Measurements from ENCODE around the gene SPDYE6.
A peak's percentile ranks its signal among the peaks of the same experiment; 100 is the strongest.
"Not testable (repeated sequence)": the region's sequence is repeated elsewhere in the genome, so short reads cannot be mapped to it uniquely, and the experiment has no call there.

SPDYE6 gene

DNA sequence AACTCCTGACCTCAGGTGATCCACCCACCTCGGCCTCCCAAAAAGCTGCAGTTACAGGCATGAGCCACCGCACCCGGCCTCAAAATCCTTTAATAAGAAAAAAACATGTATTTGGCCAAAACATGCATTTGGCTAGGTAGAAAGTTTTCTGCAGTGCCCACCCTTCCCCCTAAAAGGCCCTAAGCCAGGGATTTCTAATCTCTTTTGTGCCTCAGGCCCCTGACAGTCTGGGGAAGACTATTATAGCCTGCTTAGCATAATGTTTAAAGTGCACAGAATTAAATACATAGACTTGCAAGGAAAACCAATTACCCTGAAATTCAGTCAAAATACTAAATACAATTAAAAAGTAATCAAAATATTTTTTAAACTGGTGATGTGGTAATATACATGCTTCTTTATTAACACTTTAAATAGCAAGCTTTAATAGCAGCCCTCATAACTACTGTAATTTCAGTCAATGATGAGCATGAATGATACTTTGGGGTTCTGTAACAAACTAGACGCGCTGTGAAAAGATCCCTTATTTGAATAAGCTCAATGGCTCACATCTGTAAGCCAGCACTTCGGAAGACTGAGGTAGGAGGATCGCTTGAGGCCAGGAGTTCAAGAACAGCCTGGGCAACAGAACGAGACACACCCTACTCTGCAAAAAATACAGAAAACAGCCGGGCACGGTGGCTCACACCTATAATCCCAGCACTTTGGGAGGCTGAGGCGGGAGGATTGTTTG, 29.9 kb downstream of the SPDYE6 start:
- H4K8ac ChIP-seq (ENCODE audit: low read depth, low read length) = no peak overlapping the region
- no peak overlapping the region for H3K9ac ChIP-seq (ENCODE audit: low read length)
- no peak overlapping the region for H3K18ac ChIP-seq (ENCODE audit: low read length)
- no peak for DNase-seq
- H3K23ac ChIP-seq (ENCODE audit: low read length) = no peak overlapping the region
- H4K5ac ChIP-seq (ENCODE audit: low read length) = no peak overlapping the region
- no peak overlapping the region for H2BK15ac ChIP-seq (replicated peaks; ENCODE audit: low read depth)
- H3K4me2 ChIP-seq (ENCODE audit: low read length) = no peak overlapping the region
- no peaks in the 10 kb centered on the region for H3K79me2 ChIP-seq (ENCODE audit: control insufficient read depth, insufficient read depth, low read length)
- no peak overlapping the region for H2AK5ac ChIP-seq (ENCODE audit: low read length)
- no peaks in the 10 kb centered on the region for H3K27me3 ChIP-seq (ENCODE audit: insufficient read depth, low read length, poor library complexity)
- no peaks in the 10 kb centered on the region for H3K79me1 ChIP-seq (ENCODE audit: low read length)
- H2BK120ac ChIP-seq (ENCODE audit: low read depth, low read length) = no peak overlapping the region
- no peak overlapping the region for H2BK5ac ChIP-seq (ENCODE audit: low read length)
- no peaks in the 10 kb centered on the region for H3K4me1 ChIP-seq (ENCODE audit: control insufficient read depth, low read depth, low read length)
- H3K36me3 ChIP-seq (ENCODE audit: control insufficient read depth, insufficient read depth, low read length) = no peaks in the 10 kb centered on the region
- no peak overlapping the region for H3K4me3 ChIP-seq (ENCODE audit: low read length)
- no CpG with 5 or more reads among the region's 11 CpGs for WGBS (ENCODE audit: extremely low coverage, insufficient coverage, low lambda C conversion rate)
- H3K27ac ChIP-seq (ENCODE audit: low read depth, low read length) = no peak overlapping the region
- no peak overlapping the region for H3K4ac ChIP-seq (ENCODE audit: low read depth, low read length)
- H3K56ac ChIP-seq (ENCODE audit: low read length) = no peak overlapping the region

DNA sequence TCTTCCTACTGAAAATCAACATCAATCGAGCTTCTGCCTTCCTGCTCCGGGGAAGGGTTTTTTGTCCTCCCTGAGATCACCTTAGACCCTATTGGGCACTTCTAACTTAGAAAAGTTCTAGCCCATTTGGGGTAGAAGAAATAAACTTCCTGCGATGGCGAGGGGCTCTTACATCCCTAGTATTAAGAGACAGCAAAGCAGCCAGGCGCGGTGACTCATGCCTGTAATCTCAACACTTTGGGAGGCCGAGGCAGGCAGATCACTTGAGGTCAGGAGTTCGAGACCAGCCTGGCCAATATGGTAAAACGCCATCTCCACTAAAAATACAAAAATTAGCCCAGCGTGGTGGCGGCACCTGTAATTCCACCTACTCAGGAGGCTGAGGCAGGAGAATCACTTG, 31.1 kb downstream of the SPDYE6 start:
- not testable (repeated sequence) for H2BK5ac ChIP-seq (ENCODE audit: low read length); H4K5ac ChIP-seq (ENCODE audit: low read length); H3K79me2 ChIP-seq (ENCODE audit: control insufficient read depth, insufficient read depth, low read length); H3K18ac ChIP-seq (ENCODE audit: low read length); H3K56ac ChIP-seq (ENCODE audit: low read length); H3K4me3 ChIP-seq (ENCODE audit: low read length); H3K27me3 ChIP-seq (ENCODE audit: insufficient read depth, low read length, poor library complexity); H2BK120ac ChIP-seq (ENCODE audit: low read depth, low read length); H3K27ac ChIP-seq (ENCODE audit: low read depth, low read length); H3K4me1 ChIP-seq (ENCODE audit: control insufficient read depth, low read depth, low read length); H3K79me1 ChIP-seq (ENCODE audit: low read length); DNase-seq; H3K4ac ChIP-seq (ENCODE audit: low read depth, low read length); H3K23ac ChIP-seq (ENCODE audit: low read length); H2AK5ac ChIP-seq (ENCODE audit: low read length); H3K4me2 ChIP-seq (ENCODE audit: low read length); H2BK15ac ChIP-seq (replicated peaks; ENCODE audit: low read depth); H3K36me3 ChIP-seq (ENCODE audit: control insufficient read depth, insufficient read depth, low read length); H4K8ac ChIP-seq (ENCODE audit: low read depth, low read length); H3K9ac ChIP-seq (ENCODE audit: low read length)
- whole genome bisulfite sequencing (ENCODE audit: extremely low coverage, insufficient coverage, low lambda C conversion rate) = no CpG with 5 or more reads among the region's 11 CpGs

DNA sequence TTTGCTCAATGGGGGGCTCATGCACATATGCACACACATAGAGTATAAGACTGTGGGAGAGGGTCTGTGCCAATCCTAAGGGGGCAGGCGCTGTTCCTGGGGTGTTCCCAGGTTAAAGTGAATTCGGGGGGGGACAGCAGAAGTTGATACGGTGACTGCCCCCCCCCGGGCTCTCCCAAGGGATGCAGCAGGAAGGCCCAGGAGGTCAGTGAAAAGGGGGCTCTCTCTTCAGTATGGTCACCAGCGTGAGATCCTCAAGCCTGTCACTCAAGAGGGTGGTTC, 32.4 kb downstream of the SPDYE6 start:
- Histone ChIP-seq H2AK5ac (ENCODE audit: low read length) (no peak overlapping the region), H3K4me1 (ENCODE audit: control insufficient read depth, low read depth, low read length) (no peaks in the 10 kb centered on the region), H2BK15ac (replicated peaks; ENCODE audit: low read depth) (no peak overlapping the region), H3K18ac (ENCODE audit: low read length) (no peak overlapping the region), H3K27ac (ENCODE audit: low read depth, low read length) (no peak overlapping the region), H3K23ac (ENCODE audit: low read length) (no peak overlapping the region), H3K27me3 (ENCODE audit: insufficient read depth, low read length, poor library complexity) (no peaks in the 10 kb centered on the region), H3K56ac (ENCODE audit: low read length) (no peak overlapping the region), H3K9ac (ENCODE audit: low read length) (no peak overlapping the region), H2BK120ac (ENCODE audit: low read depth, low read length) (no peak overlapping the region), H2BK5ac (ENCODE audit: low read length) (no peak overlapping the region), H3K79me1 (ENCODE audit: low read length) (no peaks in the 10 kb centered on the region), H3K4me2 (ENCODE audit: low read length) (no peak overlapping the region), H4K8ac (ENCODE audit: low read depth, low read length) (no peak overlapping the region), H4K5ac (ENCODE audit: low read length) (no peak overlapping the region), H3K36me3 (ENCODE audit: control insufficient read depth, insufficient read depth, low read length) (no peaks in the 10 kb centered on the region), H3K4me3 (ENCODE audit: low read length) (no peak overlapping the region), H3K79me2 (ENCODE audit: control insufficient read depth, insufficient read depth, low read length) (no peaks in the 10 kb centered on the region), H3K4ac (ENCODE audit: low read depth, low read length) (no peak overlapping the region)
- no CpG with 5 or more reads among the region's 5 CpGs for WGBS (ENCODE audit: extremely low coverage, insufficient coverage, low lambda C conversion rate)
- no peak for DNase-seq

DNA sequence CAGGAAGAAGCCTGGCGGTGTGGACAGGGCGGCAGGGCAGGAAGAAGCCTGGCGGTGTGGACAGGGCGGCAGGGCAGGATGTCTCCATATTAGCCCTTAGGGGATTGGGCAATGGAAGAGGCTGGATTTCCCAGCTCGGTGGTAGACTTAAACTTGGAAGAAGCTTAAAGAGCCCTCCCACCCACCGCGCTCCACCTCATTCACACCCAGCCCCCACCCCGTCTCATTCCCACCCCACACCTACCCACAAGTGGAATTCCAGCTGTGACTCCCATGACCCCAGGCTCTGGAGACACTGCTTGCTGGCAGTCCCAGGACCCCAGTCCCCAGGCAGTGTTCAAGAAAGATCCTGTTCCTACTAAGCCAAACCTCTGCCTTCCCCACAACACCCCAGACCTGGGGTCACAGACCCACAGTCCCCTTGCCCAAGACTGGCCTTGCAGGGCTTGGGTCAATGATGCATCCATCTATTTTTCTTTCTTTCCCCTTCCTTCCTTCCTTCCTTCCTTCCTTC, 34.0 kb downstream of the SPDYE6 start:
- no peak overlapping the region for H3K18ac ChIP-seq (ENCODE audit: low read length)
- WGBS (ENCODE audit: extremely low coverage, insufficient coverage, low lambda C conversion rate) = no CpG with 5 or more reads among the region's 8 CpGs
- H4K8ac ChIP-seq (ENCODE audit: low read depth, low read length) = no peak overlapping the region
- no peak overlapping the region for H4K5ac ChIP-seq (ENCODE audit: low read length)
- no peak overlapping the region for H2BK15ac ChIP-seq (replicated peaks; ENCODE audit: low read depth)
- no peak overlapping the region for H3K9ac ChIP-seq (ENCODE audit: low read length)
- no peak overlapping the region for H3K56ac ChIP-seq (ENCODE audit: low read length)
- no peak overlapping the region for H3K4me2 ChIP-seq (ENCODE audit: low read length)
- no peak overlapping the region for H2BK5ac ChIP-seq (ENCODE audit: low read length)
- H3K79me2 ChIP-seq (ENCODE audit: control insufficient read depth, insufficient read depth, low read length) = no peaks in the 10 kb centered on the region
- no peaks in the 10 kb centered on the region for H3K27me3 ChIP-seq (ENCODE audit: insufficient read depth, low read length, poor library complexity)
- H3K4me3 ChIP-seq (ENCODE audit: low read length) = no peak overlapping the region
- no peak for DNase-seq
- no peak overlapping the region for H3K27ac ChIP-seq (ENCODE audit: low read depth, low read length)
- no peaks in the 10 kb centered on the region for H3K79me1 ChIP-seq (ENCODE audit: low read length)
- H3K23ac ChIP-seq (ENCODE audit: low read length) = no peak overlapping the region
- H3K4me1 ChIP-seq (ENCODE audit: control insufficient read depth, low read depth, low read length) = no peaks in the 10 kb centered on the region
- H3K36me3 ChIP-seq (ENCODE audit: control insufficient read depth, insufficient read depth, low read length) = no peaks in the 10 kb centered on the region
- no peak overlapping the region for H2BK120ac ChIP-seq (ENCODE audit: low read depth, low read length)
- H3K4ac ChIP-seq (ENCODE audit: low read depth, low read length) = no peak overlapping the region
- no peak overlapping the region for H2AK5ac ChIP-seq (ENCODE audit: low read length)

DNA sequence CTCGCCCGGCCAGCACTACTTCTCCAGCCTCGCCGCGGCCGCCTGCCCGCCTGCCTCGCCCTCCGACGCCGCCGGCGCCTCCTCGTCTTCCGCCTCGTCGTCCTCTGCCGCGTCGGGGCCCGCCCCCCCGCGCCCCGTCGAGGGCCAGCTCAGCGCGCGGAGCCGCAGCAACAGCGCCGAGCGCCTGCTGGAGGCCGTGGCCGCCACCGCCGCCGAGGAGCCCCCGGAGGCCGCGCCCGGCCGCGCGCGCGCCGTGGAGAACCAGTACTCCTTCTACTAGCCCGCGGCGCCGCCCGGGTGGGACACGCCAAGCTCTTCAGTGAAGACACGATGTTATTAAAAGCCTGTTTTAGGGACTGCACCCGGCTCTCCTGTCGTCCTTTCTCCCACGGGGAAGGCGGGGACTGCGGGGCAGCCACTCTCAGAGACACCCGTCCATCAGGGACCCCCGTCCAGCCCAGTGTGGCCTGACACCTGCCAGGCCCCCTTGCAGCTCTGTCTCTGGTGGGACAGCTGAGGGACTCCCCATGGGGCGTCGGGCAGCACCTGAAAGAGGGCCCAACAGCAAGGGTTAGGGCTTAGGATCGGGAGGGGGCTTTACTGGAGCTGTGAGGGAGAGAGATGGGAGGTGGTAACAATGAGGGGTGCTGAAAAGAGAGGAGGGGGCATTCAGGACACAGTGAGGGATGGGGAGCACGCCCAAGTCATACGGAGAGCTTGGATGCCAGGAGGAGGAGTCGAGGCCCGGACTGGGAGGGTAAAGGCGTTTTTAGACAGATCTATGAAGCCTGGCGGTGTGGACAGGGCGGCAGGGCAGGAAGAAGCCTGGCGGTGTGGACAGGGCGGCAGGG, 34.7 kb downstream of the SPDYE6 start:
- Histone ChIP-seq H2AK5ac (ENCODE audit: low read length) (no peak overlapping the region), H2BK15ac (replicated peaks; ENCODE audit: low read depth) (no peak overlapping the region), H3K4ac (ENCODE audit: low read depth, low read length) (no peak overlapping the region), H2BK5ac (ENCODE audit: low read length) (no peak overlapping the region), H3K79me2 (ENCODE audit: control insufficient read depth, insufficient read depth, low read length) (no peaks in the 10 kb centered on the region), H3K27ac (ENCODE audit: low read depth, low read length) (no peak overlapping the region), H3K18ac (ENCODE audit: low read length) (no peak overlapping the region), H3K4me2 (ENCODE audit: low read length) (no peak overlapping the region), H2BK120ac (ENCODE audit: low read depth, low read length) (no peak overlapping the region), H3K79me1 (ENCODE audit: low read length) (no peaks in the 10 kb centered on the region), H3K4me3 (ENCODE audit: low read length) (no peak overlapping the region), H3K36me3 (ENCODE audit: control insufficient read depth, insufficient read depth, low read length) (no peaks in the 10 kb centered on the region), H3K23ac (ENCODE audit: low read length) (no peak overlapping the region), H3K4me1 (ENCODE audit: control insufficient read depth, low read depth, low read length) (no peaks in the 10 kb centered on the region), H4K8ac (ENCODE audit: low read depth, low read length) (no peak overlapping the region), H4K5ac (ENCODE audit: low read length) (no peak overlapping the region), H3K27me3 (ENCODE audit: insufficient read depth, low read length, poor library complexity) (no peaks in the 10 kb centered on the region), H3K56ac (ENCODE audit: low read length) (peak overlapping the region; percentile 50), H3K9ac (ENCODE audit: low read length) (peak overlapping the region; percentile 20)
- no CpG with 5 or more reads among the region's 73 CpGs for WGBS (ENCODE audit: extremely low coverage, insufficient coverage, low lambda C conversion rate)
- peak; percentile 72 for DNase-seq
